IPS DF 19.7 (cell line): ENCODE data around the gene AAGAB.

ENCODE experiments used
- DNase-seq: peaks from one replicate; pipeline ENCODE4 v3.0.0-alpha.2; 2013; ENCODE audit warnings: low read depth, low spot score

AAGAB gene

DNA sequence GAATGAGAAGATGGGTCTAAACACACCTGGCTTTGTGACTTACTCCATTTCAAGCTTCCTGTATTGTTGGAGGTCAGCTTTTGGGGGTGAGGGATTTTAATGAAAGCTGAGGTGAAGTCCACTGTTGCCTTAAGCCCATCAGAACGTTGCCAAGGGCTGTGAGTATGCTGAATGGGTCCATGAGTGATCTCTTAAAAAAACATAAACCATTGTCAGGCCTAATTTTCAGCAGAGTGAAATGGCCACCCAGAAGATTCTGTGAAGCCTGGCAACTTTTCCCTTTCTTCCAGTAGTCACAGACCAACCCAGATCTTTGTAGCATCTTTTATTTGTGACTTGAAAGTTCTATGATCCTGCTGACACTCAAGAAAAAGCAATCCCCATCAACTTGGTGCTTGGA, 102.0 kb downstream of the AAGAB start:
- no peak for DNase-seq
